ENCODE data around the gene TBKBP1.

TBKBP1 gene

DNA sequence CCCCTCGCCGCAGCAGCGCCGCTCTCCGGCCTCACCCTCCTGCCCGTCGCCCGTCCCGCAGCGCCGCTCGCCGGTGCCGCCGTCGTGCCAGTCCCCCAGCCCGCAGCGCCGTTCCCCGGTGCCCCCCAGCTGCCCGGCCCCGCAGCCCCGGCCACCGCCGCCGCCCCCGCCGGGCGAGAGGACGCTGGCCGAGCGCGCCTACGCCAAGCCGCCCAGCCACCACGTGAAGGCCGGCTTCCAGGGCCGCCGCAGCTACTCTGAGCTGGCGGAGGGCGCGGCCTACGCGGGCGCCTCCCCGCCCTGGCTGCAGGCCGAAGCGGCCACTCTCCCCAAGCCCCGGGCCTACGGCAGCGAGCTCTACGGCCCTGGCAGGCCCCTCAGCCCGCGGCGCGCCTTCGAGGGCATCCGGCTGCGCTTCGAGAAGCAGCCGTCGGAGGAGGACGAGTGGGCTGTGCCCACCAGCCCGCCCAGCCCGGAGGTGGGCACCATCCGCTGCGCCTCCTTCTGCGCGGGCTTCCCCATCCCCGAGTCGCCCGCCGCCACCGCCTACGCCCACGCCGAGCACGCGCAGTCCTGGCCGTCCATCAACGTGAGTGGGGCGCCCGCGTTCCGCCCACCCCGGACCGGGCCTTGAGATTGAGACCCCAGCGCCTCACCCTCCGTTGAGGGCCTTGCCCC is 15.0 kb downstream of the TBKBP1 start:
- no peak for TF ChIP-seq CTCF (conservative IDR thresholded peaks at IDR 0.05; ENCODE audit: low read depth, low read length)
- H3K4me3 ChIP-seq (ENCODE audit: low read depth, low read length), result no peak overlapping the region
- DNase-seq (ENCODE audit: low read depth), result no peak

DNA sequence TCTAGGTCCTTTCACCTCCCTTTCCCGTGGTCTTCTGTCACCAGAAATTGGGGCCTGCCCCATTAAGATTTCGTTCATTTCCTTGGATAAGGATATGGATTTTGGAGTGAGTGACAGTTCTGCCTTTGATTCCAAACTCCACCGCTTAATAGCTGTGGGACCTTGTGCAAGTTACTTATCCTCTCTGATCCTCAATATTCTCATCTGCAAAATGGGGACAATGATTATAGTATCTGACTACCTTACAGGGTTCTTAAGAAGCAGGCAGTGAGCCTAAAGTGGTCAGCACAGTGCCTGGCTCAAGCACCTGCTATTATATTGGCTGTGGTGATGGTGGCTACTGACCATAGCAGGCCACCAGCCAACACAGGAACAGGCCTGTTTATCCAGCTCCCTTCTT is 15.6 kb downstream of the TBKBP1 start:
- DNase-seq (ENCODE audit: low read depth), result no peak
- H3K4me3 ChIP-seq (ENCODE audit: low read depth, low read length), result no peak overlapping the region
- no peak for TF ChIP-seq CTCF (conservative IDR thresholded peaks at IDR 0.05; ENCODE audit: low read depth, low read length)

DNA sequence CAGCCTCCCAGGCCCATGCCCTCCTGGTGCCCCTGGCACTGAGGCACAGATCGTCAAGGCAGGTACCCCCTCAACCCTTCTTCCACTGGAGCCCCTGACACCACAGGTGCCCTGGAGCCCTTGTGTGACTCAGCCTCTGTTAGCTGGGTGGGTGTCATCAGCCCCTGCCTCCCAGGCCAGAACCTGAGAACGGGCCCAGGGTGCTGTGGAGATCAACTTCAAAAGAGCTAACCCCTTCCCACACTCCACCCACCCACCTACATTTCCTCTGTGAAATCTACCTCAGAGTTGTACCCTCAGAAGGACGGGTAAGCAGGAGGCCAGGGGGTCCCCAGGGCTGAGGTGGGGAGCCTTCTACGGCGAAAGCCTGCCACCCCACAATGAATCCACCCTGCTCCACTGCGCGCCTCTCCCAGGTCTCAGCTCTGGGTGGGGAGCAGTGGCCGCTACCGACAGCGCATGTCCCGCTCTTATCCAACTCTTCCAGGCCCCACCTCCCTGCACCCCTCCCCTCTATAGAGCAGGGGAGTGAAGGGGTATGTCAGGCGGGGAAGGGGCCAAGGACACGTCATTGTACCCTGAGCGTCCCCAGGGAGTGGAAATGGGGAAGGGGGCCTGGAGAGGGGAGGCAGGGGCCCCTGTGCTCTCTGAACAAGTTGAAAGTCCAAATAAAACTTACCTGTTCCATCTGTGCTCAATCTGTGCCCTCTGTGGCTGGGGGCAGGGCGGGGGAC is 17.6 kb downstream of the TBKBP1 start:
- no peak for DNase-seq (ENCODE audit: low read depth)
- no peak for TF ChIP-seq CTCF (conservative IDR thresholded peaks at IDR 0.05; ENCODE audit: low read depth, low read length)
- H3K4me3 ChIP-seq (ENCODE audit: low read depth, low read length), result no peak overlapping the region

DNA sequence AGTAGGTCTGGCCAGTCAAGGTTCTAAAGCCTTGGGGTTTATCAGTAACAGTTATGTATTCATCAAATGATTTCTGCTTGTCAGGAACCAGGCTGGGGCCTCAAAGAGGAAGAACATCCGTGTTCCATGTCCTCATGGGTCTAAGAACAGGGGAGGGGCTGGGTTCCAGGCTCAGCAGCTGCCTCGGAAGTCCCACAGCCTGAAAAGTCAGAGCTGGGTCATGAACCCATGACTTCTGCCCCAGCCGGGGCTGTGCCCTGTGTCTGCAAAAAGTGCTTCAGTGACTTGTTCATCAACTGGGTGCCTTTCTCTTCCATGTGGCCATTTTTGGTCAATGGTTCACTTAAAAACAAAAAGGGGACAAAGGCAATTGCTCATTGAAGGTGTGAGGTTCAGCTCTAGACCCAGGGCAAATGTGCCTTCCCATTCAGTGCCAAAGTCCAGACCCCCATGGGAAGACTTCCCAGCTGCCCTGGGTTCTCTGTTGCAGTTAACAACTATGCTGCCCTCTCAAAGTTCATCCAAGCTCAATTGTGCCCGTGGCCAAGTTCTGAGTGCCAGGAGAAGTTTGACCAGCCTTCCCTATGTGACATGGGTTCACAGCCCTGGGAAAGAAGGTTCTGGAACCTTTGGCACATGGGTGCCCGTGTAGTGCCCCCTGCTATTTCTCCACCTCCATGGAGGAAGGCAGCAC is 18.5 kb downstream of the TBKBP1 start:
- no peak overlapping the region for H3K4me3 ChIP-seq (ENCODE audit: low read depth, low read length)
- TF ChIP-seq CTCF (conservative IDR thresholded peaks at IDR 0.05; ENCODE audit: low read depth, low read length), result no peak
- DNase-seq (ENCODE audit: low read depth), result no peak

DNA sequence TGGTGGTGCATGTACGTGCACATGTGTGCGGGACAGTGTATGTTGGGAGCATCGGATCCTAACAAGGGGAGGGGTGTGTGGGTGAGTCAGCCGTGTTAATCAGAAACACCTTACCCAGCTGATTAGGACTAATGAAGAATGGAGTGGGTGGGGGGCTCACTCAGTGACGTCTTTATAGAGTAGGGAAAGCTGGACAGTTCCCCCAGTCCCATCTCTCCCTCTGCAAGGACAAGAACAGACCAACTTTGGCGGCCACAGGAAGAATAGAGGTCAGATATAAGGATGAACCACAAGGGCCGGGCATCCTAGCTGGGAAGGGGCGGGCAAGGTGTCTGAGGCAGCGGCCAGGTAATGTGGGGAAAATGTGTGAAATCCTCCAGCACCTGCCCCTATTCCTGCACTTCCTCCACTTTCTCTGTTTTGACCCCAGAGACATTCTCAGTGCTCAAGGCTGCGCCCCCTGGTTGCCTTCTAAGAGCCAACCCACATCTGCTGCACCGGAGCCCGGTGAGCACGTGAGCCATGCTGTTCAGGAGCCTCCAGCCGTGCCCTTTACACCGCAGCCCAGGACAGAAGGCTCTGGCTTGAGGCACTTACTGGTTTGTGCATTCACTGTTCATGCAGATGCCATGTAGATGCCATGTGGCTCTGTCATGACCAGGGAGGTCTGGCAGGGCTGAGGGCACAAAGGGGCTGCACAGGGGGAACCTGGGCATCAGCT is 20.2 kb downstream of the TBKBP1 start:
- H3K4me3 ChIP-seq (ENCODE audit: low read depth, low read length), result no peak overlapping the region
- no peak for TF ChIP-seq CTCF (conservative IDR thresholded peaks at IDR 0.05; ENCODE audit: low read depth, low read length)
- no peak for DNase-seq (ENCODE audit: low read depth)

DNA sequence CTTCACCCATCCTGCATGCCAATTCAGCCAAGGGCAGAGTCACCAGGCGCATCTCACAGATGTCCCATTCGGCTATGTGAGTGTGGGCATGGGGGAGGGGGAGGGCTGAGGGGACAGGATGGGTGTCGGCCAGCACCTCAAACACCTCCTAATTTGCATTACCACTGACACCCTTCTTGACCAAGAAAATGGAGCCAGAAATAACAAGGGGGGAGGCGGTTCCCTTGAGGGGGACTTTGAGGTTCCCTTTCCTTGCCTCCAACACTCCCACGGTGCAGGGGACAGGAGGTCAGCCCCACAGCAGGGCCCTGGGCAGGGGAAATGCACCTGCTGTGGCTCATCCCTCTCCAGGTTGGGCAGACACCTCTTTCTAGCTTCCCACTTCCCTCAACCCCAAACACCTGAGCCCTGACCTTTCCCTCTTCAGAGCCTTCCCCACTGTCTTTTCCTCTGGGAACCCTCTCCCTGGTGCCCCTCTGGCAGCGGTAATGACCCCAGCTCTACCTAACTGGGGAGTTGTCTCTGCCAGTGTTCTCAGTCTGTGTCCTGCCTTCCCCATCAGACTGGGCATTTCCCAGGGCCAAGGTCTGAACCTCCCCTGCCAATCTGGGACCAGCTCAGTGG is 20.9 kb downstream of the TBKBP1 start:
- no peak for TF ChIP-seq CTCF (conservative IDR thresholded peaks at IDR 0.05; ENCODE audit: low read depth, low read length)
- DNase-seq (ENCODE audit: low read depth), result no peak
- H3K4me3 ChIP-seq (ENCODE audit: low read depth, low read length), result no peak overlapping the region

Data from choroid plexus epithelial cell (primary cell).